HepG2 (cell line): ENCODE measurements around the gene EVI5. TPM values are rescaled to one million over a fixed set of nuclear protein-coding genes. Genes with fewer than 3 reads are reported as not detected.

Experiments
- ATAC-seq: fragments of 200-7000 bp; cut with Tn5 transposase; 3 replicates; pipeline ENCODE4 v1.9.1; 2020; ENCODE audit warnings: mild to moderate bottlenecking, moderate library complexity
- BruUV-seq: library from RNA; stranded (reverse); fragments of 400-500 nt; replicated peaks from 2 replicates; lab custom pipeline; 2021; lab: Mats Ljungman, UMichigan
- CTCF ChIA-PET: fragments of 300-600 bp; formaldehyde crosslinking; extraction: SDS; loops from one replicate; lab custom pipeline; 2021; ENCODE audit warnings: low total read pairs, inconsistent platforms, low intra/inter-chr PET ratio; lab: Yijun Ruan, JAX
- POLR2A ChIA-PET: fragments of 350-600 bp; sonication (Branson Sonifier 250); formaldehyde crosslinking; loops from one replicate; lab custom pipeline; 2020; ENCODE audit warnings: antibody characterized with exemption, inconsistent platforms; lab: Yijun Ruan, JAX
- DNase-seq: peaks from one replicate; pipeline ENCODE4 v3.0.0-alpha.2; 2015; ENCODE audit warnings: low spot score
- FAIRE-seq: peaks from 3 replicates; lab custom pipeline; 2011; peaks lifted over from hg19 to GRCh38; lab: Jason Lieb, UNC
- H2AFZ ChIP-seq: one replicate; pipeline ENCODE4 v1.6.1; 2011; ENCODE audit warnings: low read length, inconsistent platforms
- H3K27ac ChIP-seq: fragments of 300-600 bp; 3 replicates; pipeline ENCODE4 v1.8.0; 2011; ENCODE audit warnings: mixed run types, mild to moderate bottlenecking, mixed read lengths, low read length, inconsistent platforms; ENCODE audit not compliant: insufficient read depth; ENCODE audit errors: extremely low read length
- H3K27me3 ChIP-seq, 2 experiments: fragments of 200-600 bp in 1 of 2; 2 replicates in 1 of 2; 3 replicates in 1 of 2; pipeline versions ENCODE4 v1.6.0 to v1.8.0; 2011; ENCODE audit warnings: low read length in 2 of 2, mild to moderate bottlenecking in 2 of 2, moderate library complexity in 2 of 2, inconsistent platforms in 1 of 2; ENCODE audit not compliant: insufficient read depth in 2 of 2, control insufficient read depth in 1 of 2
- H3K36me3 ChIP-seq, 2 experiments: fragments of 200-600 bp in 1 of 2; replicated peaks in 1 of 2; 2 replicates in 1 of 2; 3 replicates in 1 of 2; pipeline versions ENCODE4 v1.5.1 to v1.8.0; 2011; ENCODE audit warnings: low read length in 2 of 2, inconsistent platforms in 1 of 2; ENCODE audit not compliant: insufficient read depth in 2 of 2, control insufficient read depth in 1 of 2
- H3K4me1 ChIP-seq: 2 replicates; pipeline ENCODE4 v1.5.1; 2012; ENCODE audit warnings: low read length, inconsistent platforms; ENCODE audit not compliant: insufficient read depth
- H3K4me2 ChIP-seq: 2 replicates; pipeline ENCODE4 v1.6.0; 2011; ENCODE audit warnings: low read depth, low read length, inconsistent platforms
- H3K4me3 ChIP-seq, 3 experiments: fragments of 200-600 bp in 1 of 3; sonication (generic), shearing (Covaris generic) in 1 of 3; replicated peaks in 1 of 3; 2 replicates each; pipeline ENCODE4 v1.5.1; 2011 to 2016; ENCODE audit warnings: low read length in 3 of 3, inconsistent platforms in 2 of 3, low read depth in 2 of 3, mild to moderate bottlenecking in 2 of 3, control low read depth in 1 of 3, mixed read lengths in 1 of 3; ENCODE audit not compliant: insufficient read depth in 1 of 3
- H3K79me2 ChIP-seq: one replicate; pipeline ENCODE4 v1.6.1; 2011; ENCODE audit warnings: low read length, inconsistent platforms; ENCODE audit not compliant: insufficient read depth
- H3K9ac ChIP-seq: 2 replicates; pipeline ENCODE4 v1.6.0; 2011; ENCODE audit warnings: mild to moderate bottlenecking, low read depth, low read length, inconsistent platforms; ENCODE audit not compliant: insufficient read depth
- H3K9me3 ChIP-seq: 2 replicates; pipeline ENCODE4 v1.5.1; 2012; ENCODE audit warnings: mild to moderate bottlenecking, low read length
- H4K20me1 ChIP-seq: 2 replicates; pipeline ENCODE4 v1.6.0; 2011; ENCODE audit warnings: inconsistent platforms, mild to moderate bottlenecking, low read length, moderate library complexity; ENCODE audit not compliant: insufficient read depth
- SRY ChIP-seq: sonication (generic); formaldehyde crosslinking; IDR thresholded peaks from 2 replicates; pipeline ENCODE4 v1.8.0; 2022; ENCODE audit warnings: mild to moderate bottlenecking, missing genetic modification reagents
- STAT5B ChIP-seq: sonication (generic); formaldehyde crosslinking; IDR thresholded peaks from 2 replicates; pipeline ENCODE4 v1.4.0; 2020; ENCODE audit warnings: missing genetic modification reagents
- ZHX2 ChIP-seq, 2 experiments: sonication (generic) in 1 of 2; formaldehyde crosslinking in 1 of 2; IDR thresholded peaks; 2 replicates each; pipeline versions ENCODE4 v1.6.1 to v1.9.0; 2014 to 2022; ENCODE audit warnings: antibody characterized with exemption in 1 of 2, borderline replicate concordance in 1 of 2, inconsistent platforms in 1 of 2, low read depth in 1 of 2, missing genetic modification reagents in 1 of 2
- ZNF207 ChIP-seq: fragments of 450-650 bp; IDR thresholded peaks from 2 replicates; pipeline ENCODE4 v1.6.1; 2016; ENCODE audit warnings: antibody characterized with exemption, borderline replicate concordance
- ZNF773 ChIP-seq: sonication (generic); formaldehyde crosslinking; IDR thresholded peaks from 2 replicates; pipeline ENCODE4 v1.4.0; 2020; ENCODE audit warnings: missing genetic modification reagents, borderline replicate concordance
- WGBS: methylation state at CpG from one replicate; pipeline ENCODE4 v1.1.6; 2017; ENCODE audit warnings: low lambda C conversion rate; 5-methylcytosine and 5-hydroxymethylcytosine counted together
- in situ Hi-C: cut with HindIII; loops from 2 replicates; pipeline ENCODE4 v1.10.0; 2017; ENCODE audit warnings: low pct_unique_long_range_greater_than_20kb; ENCODE audit not compliant: extremely low pct_ligation_motif_present
- intact Hi-C: fragments of 100-400 bp; cut with micrococcal nuclease; formaldehyde crosslinking; loops from one replicate; pipeline ENCODE4 v1.10.0; 2022; ENCODE audit not compliant: unreplicated experiment
- polyA plus RNA-seq, 8 experiments: library from polyadenylated mRNA; depleted of rRNA in 3 of 8; stranded (reverse) in 7 of 8; unstranded in 1 of 8; fragments of >200 nt; fragmentation: Illumina TruSeq in 4 of 8; extraction: Trizol in 4 of 8; gene quantifications; 2 replicates each; pipeline versions ENCODE4 v1.2.1 to v1.2.3, GENCODE V29; 2011 to 2016; ENCODE audit warnings: low read depth in 4 of 8, missing spikeins in 1 of 8, mixed read lengths in 1 of 8; ENCODE audit not compliant: insufficient read depth in 1 of 8
- total RNA-seq, 5 experiments: library from RNA; depleted of rRNA; stranded (reverse); fragments of >200 nt; fragmentation: Illumina TruSeq; extraction: Trizol; gene quantifications; 2 replicates each; pipeline ENCODE4 v1.2.3, GENCODE V29; 2016; ENCODE audit warnings: low read depth in 1 of 5

Gene EVI5
- total and polyA plus RNA-seq, 2 of the 13 experiments (the other 11 are each of a cell fraction or from before 2014, with no cell fraction given): 4.0 to 12.6 TPM

GRCh38 chr1:92465256-92465647 lies 319.7 kb downstream of the EVI5 start (continued):
- TF ChIP-seq ZHX2 (IDR thresholded peaks at IDR 0.05; ENCODE audit: low read depth) (no peak), ZHX2 (CRISPR knock-in tag; IDR thresholded peaks at IDR 0.05; ENCODE audit: borderline replicate concordance) (no peak)
- TF ChIP-seq, all 625 proteins: peak for 0

- no peak overlapping the region for H3K27ac ChIP-seq
- no peaks in the 10 kb centered on the region; a peak in 1 of 5 replicates for H3K27me3 ChIP-seq
- ChIA-PET POLR2A (no interaction called here), CTCF (no interaction called here)
- no peak overlapping the region for H3K4me3 ChIP-seq
- in situ Hi-C loops (no loop called here), intact Hi-C loops (no loop called here)
- no peak overlapping the region for H3K4me2 ChIP-seq
- no peak for FAIRE-seq
- H4K20me1 ChIP-seq: no peaks in the 10 kb centered on the region
- no peaks in the 10 kb centered on the region for H3K36me3 ChIP-seq
- BruUV-seq: no TSS peak
- DNase-seq: no peak
- no peak for TF ChIP-seq ZNF773
- no peak for TF ChIP-seq STAT5B (CRISPR knock-in tag)
- no peak for TF ChIP-seq ZNF207
- no peak for TF ChIP-seq SRY
- no peak overlapping the region for H2AFZ ChIP-seq
- H3K9me3 ChIP-seq: no peaks in the 10 kb centered on the region
- H3K79me2 ChIP-seq: no peaks in the 10 kb centered on the region
- 0 out of 2 replicates have a peak, but pooled peaks cover 2% of the 10 kb centered on the region for H3K4me1 ChIP-seq
- WGBS: 84% methylated on average over 4 of the region's 4 CpGs
- no peak overlapping the region for H3K9ac ChIP-seq
- no peak for ATAC-seq
These were observed 320.2 kb downstream of the EVI5 start for GRCh38 chr1:92464588-92465255.
